GM18498 (cell line): ENCODE results near the gene ANO6.

Experiments
- ATAC-seq: cut with Tn5 transposase; IDR thresholded peaks from one replicate; pipeline ENCODE4 v1.9.1; 2021; ENCODE audit warnings: mild to moderate bottlenecking, moderate library complexity; ENCODE audit not compliant: unreplicated experiment

ANO6 gene

DNA sequence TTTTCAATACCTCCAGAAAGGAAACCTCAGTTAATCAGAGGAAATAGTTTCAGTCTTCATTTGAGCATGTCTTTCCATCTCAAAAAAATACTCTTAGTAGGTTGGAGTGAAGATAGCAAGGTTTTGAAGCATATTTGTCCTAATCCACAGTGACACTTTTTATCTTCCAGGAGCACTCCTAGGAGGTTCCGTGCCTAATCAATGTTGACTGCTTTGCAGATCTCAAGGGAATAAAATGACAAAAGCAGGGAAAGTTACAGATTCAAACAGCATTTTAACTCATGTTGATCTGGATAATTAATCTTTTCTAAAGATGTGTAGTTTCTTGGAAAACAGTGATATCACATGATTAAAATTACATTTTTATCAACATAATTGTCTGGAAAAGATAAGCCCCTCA is 213.9 kb downstream of the ANO6 start:
- ATAC-seq: no peak

DNA sequence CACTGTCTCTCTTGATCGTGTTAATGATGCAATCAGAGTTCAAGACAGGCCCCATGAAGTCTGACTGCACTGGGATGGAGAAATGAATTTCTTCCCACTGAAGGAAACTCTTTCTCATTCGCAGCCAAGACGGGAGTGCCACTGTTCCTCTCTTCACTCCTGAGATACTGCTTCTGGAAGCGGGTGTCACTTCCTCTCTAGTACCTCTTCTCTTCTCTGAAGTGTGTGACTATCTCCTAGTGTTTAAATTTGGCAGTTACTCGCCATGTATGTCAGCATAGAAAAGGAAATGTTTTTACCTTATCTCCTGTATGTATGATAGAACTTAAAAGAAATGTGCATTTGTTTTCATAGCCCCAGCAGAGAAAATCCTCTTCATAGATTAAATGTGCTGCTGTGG is 215.2 kb downstream of the ANO6 start:
- ATAC-seq: no peak

DNA sequence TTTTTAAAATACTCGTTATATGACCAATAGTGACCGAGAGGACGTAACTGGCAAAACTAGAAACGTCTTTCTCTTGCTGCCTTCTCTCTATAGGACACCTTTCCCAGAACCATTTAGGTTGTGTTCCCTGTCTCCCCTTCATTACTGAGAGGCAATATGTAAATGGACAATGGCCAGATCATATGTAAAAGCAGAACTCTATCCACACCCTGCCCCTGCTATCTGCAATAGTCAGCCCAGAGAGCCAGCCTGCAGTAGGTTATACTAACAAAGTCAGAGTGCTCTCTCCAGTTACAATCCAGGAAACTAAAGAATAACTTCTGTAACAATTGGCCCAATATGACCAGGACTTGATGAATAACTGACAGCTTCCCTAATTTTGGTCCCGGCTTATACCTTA is 216.8 kb downstream of the ANO6 start:
- ATAC-seq: no peak

DNA sequence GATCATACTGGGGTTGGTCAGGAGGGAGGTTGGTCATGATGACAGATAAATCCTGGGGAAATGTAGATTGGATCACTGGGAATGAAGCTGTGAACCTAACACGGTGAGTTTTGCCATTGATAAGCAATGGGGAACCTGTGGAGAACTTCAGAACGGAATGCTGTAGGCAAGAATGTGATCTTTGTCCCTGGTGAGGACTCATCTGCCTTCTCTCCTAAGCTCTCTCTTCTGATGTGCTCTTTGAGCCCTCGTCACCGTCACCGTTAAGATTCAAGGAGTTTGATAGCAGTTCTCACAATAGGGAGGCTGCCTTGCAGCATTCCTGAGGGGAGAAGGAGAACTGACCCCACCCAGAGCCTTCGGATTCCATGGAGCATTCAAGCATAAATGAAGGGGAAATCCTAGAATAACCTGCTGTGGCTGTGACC is 217.6 kb downstream of the ANO6 start:
- ATAC-seq: no peak

DNA sequence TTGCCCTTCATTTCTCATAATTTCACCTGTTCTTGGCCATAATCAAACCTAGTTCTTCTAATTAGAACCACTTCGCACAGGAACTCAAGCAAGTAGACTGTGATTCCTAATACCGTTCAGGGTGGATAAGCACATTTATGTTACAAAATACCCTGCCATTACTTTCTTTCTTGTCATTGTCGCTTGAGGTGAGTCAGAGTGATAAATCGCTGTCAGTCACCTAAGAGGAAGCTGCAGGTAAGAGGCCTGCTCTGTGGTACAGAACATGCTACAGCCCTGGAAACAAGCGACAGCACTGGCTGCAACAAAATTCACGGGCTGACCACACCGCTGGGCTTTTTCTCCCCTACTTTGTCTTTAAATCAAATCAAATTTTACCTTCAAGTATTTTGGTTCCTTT is 218.2 kb downstream of the ANO6 start:
- ATAC-seq: no peak

DNA sequence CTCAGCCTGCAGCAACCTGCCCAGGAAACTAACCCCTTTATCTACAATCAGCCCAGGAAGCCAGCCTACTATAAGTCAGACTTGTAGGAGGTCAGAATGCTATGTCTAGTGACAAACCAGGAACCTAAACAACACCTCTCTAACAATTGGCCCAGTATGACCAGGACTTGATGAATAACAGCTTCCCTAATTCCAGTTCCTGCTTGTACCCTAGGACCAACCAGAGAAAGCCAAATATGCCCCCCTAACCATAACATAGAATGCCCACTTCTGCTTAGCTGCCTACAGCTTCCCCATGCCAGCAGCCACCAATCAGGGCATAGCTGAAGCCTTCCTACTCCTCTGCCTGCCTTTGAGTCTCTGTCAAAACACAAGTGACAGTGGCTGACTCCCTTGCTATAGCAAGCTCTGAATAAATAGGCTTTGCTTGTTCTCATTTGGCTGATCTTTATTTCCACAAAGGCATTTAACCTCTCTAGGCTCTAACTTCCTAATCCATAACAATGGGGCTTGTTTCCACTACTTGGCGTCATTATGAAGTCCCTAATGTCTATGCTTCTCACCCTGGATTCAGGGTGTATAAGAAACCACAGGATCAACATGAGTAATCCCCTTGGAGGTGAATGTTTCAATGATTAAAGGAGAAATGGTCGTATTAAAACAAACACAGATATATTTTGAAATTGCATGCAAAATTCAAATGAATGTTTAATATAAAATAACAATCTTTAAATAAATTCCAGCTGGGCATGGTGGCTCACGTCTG is 220.2 kb downstream of the ANO6 start:
- ATAC-seq: no peak

DNA sequence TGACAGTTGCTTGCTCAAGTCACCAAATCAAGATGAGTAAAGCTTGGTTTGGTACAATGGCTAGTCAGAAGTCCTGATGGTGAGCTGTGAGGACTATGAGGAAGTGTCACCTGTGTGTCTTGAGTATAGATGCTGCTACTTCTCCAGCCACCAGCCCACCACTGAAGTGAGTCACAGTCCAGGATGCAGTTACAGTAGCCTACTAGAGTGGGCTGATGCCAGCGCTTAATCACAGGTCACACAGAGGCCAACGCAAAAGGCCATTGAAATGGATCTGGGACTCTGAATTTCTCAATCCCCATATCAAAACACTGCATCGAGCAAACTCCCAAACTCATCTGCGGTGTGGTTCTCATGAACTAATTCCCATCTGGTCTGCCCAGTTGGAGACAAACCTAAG is 223.1 kb downstream of the ANO6 start:
- ATAC-seq: no peak

DNA sequence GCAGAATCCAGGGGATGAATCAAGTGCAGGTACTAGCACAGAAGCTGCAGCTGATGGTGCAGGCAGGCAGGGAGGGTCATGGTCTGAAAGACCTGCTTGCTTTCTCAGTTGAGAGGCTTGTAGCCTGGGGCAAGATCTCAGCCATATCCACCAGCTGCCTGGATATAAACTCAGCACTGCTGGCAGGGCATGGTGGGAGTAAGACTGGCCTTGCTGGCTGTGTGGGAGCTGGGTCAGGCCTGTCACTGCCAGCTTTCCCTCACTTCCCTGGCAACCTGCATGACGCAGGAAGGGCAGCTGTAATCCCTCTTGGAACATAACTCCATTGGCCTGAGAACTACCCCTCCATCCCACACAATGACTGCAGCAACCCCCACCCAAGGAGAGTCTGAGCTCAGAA is 230.1 kb downstream of the ANO6 start:
- no peak for ATAC-seq

DNA sequence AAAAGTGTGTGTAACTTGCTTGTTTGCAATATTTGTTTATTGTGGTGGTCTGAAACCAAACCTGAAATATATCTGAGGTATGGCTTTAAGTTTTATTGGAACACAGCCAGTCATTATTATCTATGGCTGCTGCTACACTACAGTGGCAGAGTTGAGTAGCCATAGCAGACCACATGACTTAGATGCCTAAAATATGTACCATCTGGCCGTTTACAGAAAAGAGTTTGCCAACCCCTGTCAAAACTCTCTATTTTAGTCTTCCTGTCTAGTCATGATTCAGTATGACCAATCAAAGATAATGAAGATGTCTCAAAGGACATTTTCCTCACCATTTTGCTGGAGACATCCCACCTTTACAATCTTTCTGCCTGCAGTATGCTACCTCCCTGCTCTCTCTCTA is 242.3 kb downstream of the ANO6 start:
- ATAC-seq: no peak

DNA sequence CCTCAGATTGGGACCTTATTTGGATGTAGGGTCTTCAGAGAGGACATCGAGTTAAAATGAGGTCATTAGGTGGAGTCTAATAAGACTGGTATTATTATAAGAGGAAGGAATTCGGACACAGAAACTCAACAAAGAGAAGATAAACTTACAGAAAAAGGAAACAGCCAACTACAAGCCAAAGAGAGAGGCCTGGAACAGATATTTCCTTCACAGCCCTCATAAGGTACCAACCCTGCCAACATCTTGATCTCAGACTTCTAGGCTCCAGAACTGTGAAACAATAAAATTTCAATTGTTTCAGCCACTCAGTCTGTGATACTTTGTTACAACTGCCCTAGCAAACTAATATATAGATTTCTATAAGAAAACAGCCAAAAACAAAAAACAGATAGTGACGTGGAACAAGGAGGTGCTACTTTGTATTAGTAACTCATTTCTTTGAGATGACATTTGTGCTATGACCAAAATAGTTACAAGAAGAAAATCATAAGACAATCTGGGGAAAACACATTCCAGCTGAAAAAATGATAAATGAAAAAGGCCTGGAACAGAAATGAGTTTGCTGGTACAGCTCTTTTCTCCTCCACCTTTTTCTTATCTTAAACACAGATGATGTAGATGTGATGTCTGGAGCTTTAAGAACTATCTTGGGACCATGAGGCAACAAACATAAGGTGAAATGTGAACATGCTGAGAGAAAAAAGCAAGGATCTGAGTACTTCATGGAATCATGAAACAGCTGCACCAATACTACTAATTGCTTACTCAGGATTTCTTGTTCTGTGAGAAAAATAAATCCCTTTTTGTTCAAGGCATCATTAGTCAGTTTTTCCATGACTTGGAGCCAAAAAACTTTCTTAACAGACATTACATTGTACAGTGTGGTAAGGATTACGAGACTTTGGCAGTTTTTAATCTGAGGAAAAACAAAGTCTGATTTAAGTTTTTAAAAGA is 243.2 kb downstream of the ANO6 start:
- ATAC-seq: no peak

DNA sequence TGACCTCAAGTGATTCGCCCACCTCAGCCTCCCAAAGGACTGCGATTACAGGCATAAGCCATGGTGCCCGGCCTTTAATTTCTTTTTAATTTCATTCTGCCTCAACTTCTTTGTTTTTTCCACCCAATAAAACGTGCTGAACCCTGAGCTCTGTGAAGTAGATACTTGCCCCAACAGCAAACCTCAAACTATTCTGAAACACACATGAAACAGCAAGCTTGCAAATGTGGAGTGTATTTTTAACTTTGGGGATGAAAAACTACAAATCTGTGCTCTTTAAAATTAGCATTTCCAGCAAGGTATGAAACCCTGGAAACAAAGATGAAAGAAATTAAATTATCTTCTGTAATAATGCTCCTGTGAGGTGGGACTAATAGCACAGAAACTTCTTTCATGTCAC is 246.6 kb downstream of the ANO6 start:
- no peak for ATAC-seq

DNA sequence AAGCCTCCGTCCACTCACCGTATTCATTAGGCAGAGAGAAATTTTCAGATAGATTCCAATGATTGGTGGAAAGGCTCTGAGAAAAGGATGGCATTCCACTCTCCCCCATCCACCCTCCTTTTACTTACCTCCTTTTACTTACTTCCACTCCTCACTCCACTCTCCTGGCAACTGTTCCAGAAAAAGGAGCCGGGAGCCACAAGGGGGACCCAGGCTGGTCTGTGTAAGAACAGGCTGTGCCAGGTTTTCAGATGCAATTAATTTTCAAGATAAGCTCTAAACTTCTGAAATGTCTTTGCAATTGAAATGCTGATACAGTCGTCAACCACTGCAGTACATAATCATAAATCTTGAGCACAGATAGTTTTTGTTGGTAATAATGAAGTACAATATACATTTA is 248.8 kb downstream of the ANO6 start:
- ATAC-seq: no peak

DNA sequence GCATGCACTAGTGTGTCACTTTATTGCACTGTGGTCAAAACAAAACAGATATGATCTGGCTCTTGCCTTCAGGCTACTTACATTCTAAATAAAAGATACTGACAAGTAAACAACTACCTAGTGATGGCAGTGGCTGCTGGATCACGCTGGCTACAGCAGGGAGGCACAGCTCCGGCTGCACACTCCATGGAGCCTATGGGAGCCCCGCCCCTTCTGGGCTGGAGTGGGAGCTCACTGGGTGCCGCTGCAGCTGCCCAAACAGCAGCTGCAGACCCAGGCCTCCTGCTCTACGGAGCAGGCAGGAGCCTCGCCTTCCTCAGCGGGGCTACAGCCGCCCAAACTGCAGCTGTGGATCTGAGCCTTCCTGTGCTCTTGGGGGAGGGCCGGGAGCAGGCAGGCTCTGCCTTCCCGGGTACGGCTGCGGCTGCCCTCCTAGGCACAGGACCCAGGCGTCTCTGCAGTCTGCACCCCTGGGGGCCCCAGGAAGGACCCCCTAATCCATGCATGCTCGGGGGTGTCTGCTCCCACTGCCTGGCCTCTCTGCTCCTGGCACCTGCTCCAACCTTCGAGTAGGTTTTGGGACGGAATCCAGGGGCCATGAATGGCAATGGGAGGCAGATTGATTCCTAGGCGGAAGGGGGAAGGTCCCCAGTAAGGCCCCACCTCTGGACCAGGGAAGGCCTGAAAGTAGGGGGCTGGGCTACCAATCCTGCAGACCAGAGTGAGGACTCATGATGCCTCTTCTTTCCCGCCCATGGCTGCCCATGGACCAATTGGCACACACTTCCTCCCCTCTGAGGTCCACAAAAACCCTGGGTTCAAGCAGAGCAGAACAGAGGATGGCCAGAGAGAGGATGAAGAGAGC is 253.1 kb downstream of the ANO6 start:
- no peak for ATAC-seq

DNA sequence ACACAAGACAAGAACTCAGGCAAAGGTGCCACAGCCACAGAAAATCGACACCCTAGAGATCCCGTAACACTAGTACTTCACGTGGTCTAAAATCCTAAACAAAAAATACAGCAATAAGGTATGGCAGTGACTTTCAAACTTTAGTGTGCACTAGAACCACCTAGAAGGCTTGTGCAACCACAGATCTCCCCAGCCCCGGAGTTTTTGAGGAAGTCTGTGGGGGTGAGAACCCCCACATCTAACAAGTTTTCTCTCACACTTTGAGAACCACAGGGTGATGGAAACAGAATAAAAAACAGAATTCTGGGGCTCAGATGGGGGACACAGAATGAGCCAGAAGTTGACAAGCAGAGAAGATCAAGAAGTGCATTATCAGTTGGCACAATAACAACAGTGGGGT is 254.0 kb downstream of the ANO6 start:
- no peak for ATAC-seq

DNA sequence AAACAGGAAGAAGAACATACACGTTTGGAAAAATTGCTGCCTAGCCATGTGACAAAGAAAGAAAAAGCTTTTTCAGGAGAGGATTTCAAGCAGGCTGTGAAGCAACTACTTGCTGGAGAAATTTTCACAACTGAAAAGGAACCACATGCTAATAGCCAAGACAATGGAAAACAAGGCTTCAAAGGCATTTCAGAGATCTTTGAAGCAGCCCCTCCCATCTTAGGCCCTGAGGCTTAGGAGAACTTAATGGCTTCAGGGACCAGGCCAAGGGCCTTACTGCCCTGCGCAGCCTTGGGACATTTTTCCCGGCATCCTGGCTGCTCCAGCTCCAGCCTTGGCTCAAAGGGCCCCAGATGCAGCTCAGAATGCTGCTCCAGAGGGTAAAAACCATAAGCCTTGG is 257.7 kb downstream of the ANO6 start:
- no peak for ATAC-seq

DNA sequence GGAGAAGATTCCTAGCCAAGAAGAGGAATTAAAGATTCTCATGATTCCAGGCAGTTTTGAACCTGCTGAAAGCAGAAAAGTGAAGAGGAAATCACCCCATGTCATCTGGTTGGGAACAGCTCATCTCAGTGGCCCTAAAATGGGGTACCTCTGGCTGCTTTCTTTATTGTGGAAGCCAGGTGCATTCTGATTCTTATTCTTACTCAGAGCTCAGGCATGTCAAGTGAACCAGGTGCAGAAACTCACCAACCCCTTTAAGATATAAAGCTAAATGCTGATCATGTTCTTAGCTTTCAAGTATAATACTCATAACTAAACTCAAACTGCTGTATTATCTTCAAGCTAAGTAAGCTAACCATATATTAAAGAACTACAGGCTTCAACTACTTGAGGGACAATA is 259.7 kb downstream of the ANO6 start:
- no peak for ATAC-seq

DNA sequence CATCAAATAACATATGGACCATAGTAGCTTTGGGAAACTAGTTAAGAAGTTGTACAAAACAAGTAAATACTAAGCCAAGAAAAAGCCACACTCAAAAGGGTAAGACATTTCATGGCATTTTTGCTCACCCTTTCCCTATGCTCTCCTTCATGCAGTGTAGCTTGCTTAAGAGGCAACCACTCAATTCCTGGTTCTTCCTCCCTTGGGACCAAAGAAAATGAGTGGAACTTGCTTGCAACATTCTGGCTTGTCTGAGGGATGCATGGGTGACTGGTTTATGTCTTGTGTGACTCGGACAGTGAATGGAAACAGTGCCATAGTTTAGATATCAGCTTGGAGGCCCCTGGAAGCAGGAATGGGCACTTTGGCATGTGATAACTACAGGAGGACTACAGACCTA is 261.6 kb downstream of the ANO6 start:
- no peak for ATAC-seq

DNA sequence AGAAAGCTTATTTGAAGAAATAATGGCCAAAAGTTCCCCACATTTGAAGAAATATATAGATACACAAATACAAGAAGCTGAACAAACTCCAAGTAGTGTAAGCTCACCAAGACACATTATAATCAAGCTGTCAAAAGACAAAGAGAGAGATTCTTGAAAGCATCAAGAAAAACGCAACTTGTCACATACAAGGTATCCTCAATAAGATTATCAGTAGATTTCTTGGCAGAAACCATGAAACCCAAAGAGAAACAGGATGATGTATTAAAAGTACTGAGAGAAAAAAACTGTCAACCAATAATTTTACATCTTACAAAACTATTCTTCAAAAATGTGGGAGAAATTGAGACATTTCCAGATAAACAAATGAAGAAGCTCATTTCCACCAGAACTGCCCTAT is 263.0 kb downstream of the ANO6 start:
- no peak for ATAC-seq

DNA sequence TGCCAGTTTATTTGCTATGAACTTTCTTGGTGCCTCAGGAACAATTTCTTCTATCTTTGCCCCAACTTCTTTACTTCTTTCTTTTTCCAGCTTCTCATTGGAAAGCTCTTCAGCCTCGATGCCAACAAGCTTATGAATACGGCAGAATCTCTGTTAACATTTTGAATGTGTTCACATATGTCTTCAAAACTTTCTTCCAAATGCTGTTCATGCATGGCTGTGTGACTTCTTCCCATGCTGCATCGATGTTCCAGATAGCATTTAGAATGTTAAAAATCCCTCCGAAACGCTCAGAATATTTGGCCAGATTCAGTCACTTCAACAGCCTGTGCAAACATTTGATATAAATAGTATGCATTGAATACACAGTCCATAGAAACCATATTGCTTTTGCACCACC is 265.9 kb downstream of the ANO6 start:
- no peak for ATAC-seq

DNA sequence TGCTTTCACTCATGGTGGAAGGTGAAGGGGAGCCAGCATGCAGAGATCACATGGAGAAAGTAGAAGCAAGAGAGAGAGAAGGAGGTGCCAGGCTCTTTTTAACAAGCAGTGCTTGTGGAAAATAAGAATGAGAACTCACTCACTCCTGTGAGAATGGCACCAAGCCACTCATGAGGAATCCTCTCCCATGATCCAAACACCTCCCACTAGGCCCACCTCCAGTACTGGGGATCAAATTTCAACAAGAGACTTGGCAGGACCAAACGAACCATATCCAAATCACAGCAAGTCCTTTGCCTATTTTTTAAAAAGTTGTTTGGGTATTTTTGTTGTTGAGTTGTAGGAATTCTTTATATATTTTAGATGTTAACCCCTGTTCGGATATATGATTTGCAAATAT is 267.7 kb downstream of the ANO6 start:
- no peak for ATAC-seq
